GM19025 (cell line): Measurements from ENCODE around the gene RAB4B.
A peak's percentile ranks its signal among the peaks of the same experiment; 100 is the strongest.
"Not testable (repeated sequence)": the region's sequence is repeated elsewhere in the genome, so short reads cannot be mapped to it uniquely, and the experiment has no call there.

ENCODE experiments used
- ATAC-seq: cut with Tn5 transposase; IDR thresholded peaks from one replicate; pipeline ENCODE4 v1.9.1; 2021; ENCODE audit warnings: mild to moderate bottlenecking, low read depth, moderate library complexity; ENCODE audit not compliant: unreplicated experiment

The RAB4B gene

DNA sequence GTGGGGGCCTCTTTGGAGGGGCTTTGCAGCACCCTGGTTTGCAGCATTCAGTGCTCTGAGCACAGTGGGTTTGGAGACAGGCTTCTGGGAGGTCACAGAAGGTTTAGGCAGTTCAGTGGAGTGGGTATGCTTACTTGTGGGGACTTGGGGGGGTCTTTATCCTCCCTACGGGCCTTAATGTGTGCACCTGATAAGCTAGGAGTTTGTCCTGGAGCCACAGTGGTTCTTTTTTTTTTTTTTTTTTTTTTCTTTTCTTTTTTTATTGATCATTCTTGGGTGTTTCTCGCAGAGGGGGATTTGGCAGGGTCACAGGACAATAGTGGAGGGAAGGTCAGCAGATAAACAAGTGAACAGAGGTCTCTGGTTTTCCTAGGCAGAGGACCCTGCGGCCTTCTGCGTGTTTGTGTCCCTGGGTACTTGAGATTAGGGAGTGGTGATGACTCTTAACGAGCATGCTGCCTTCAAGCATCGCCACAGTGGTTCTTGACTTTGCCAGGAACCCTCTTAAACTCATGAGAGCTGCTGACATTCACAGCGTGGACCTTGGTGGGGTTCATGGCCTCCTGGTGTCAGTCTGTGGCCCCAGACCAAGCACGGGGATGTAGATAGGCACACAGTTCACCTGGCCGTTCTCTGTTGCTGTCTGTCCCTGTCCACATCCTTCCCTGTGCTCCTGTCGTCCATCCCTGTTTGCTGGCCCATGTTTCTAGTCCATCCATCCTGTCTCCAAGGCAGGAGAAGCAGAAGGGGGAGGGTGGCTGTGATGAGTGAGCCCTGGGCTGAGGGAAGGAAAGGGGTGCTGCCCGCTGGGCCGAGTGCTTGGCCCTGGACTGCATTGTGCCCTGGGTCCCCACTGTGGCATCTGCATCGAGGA, 23.6 kb downstream of the RAB4B start:
- ATAC-seq, result no peak

DNA sequence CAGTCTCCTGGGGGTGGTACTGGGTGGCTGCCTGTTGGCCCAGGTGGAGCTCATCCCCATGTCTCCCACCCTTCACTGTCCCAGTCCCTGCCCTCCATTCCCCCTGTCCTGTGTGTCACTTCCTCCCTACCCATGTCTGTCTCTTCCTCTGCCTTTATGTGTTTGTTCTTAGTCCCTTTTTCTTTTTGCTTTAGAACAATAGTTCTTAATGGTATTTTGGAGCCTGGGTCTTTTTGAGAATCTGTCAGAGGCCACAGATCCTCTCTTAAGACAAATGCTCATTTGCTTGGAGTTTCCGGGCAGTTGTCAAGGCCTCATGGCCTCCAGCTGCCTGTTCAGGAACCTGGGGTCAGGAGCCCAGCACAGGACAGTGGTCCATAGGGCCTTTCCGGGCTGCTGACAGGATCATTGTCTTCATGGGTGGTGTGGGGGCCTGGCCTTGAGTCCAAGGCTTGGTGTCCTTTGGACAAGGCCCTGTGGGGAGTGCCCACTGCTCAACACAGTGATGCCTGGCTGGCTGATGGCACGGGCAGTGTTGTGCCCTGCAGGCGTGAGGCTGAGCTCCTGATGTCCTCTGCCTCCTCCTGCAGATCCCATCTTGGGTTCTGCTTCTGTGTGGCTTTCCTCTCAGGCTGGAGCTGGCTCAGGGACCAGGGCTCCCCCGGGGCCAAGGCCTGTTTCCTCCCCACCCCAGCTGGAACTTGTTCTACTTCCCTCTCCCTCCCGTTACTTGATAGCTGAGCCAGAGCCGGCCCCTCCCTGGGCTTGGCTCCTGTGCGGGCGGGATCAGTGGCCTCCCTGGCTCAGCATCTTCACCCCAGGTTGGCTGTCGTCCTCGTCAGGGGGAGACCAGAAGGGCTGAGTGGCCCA, 24.5 kb downstream of the RAB4B start:
- ATAC-seq, result no peak

DNA sequence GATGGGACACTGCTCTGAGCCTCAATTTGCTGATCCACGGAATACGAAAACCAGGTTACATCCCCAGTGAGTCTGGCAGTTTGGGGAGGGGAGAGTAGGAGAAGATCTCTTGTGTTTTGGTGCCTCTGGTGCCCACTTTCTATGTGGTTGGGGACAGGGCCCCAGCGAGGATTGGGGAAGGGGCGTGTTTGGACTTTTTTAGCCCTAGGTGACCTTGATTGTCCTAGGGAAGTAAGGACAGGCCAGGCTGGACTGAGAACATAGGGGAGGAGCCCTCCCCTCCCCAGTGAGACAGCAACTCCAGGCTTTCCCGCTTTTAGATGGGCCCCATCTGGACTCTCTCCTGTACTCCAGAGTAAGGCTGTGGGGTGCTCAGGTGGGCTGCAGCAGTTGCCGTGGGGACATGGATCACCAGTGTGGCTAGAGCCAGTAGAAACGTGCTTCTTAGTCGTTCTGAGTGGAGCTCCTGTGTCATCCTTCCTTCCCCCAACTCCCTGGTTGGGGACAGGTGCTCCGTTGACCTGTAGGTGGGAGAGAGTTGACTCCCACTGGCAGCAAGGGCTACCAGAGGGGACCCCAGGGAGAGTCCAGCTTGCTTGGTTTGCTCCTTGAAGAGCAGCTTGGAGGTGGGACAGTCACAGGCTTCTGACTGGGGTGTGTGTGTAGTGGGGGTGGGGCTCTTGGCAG, 25.3 kb downstream of the RAB4B start:
- no peak for ATAC-seq

DNA sequence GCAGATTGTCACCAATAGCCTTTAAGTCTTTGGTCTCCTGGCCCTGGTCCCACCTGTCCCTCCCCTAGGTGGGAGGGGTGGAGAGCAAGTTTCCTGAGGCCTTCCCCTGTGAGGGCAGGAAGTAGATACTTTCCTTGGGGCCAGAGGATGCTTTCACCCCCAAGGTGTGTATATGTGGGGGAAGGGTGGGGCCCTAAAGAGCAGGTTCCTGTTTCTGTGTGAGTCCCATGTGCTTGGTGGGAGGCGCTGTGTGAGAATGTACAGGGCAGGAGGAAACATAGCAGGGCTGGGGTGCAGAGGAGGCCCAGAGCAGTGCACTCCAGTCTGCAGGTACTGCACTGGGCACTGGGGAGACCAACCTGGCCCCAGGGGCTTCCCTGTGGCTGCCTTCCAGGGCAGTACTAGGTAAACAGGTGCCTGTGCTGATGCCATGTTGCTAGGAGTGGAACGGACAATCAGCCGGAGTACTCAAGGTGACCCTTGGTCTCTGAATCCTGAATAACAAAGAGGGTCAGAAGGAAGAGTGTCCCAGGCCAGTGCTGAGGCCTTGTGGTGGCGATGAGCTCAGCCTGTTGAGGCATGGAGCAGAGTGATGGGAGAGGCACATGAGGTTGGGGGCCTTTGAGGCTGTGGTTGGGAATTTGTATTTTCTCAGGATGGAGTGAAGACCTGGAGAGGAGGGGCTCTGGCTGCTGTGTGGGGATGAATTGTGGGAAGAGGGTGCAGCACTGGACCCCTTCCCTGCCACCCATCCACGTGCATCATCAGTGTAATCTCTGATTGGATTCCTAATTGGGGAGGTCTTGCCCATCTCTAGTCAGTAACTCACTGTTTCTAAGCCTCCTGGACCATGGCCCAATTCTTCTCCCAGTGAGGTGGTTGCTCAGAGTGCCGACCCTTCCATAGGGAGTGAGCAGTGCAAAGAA, 26.1 kb downstream of the RAB4B start:
- no peak for ATAC-seq

DNA sequence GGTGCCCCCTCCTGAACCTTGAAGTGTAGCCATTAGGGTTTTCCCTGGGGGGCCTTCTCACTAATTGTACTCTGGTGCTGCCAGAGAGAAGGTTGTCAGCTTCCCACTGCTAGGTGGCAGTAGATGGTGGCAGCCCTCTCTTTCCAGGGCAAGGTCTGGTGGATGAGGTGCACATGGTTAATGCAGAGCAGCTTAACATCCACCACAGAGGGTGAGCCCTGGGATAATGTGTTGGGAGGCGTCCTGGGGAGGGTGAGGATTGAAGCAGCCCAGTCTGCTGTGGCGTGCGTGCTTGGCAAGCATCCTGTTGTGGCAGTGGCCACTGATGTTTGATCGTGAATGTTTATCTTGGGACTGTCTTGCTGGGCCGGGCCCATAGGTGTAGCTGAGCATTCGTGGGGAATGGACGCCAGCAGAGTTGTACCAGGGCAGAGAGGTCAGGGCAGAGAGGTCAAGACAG, 26.8 kb downstream of the RAB4B start:
- ATAC-seq, result no peak

DNA sequence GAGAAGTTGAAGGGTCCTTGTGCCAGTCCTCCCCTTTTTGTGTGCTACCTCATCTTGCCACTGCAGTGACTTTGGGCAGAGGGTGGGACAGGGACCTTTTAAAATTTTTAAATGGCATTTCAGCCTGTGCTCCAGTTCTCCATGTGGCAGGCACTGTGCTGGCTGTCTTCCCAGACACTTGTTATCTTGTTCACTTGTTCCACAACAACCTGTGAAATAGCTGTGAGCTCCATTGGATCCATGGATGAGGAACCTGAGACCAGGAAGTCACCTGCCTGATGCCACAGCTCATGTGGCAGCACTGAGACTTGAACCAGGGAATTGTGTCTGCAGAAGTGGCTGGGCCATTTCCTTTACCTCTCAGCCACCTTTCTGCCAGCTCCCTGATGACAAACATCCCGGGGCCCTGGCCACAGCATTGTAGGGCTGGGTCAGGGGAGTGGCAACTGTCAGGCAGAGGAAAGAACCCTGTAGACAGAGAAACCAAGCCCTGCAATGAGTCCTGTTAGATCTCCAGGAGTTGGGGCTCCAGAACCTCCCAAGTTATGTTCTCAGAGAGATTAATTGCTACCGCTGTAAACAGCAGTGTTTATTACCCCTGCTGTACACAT, 27.3 kb downstream of the RAB4B start:
- no peak for ATAC-seq

DNA sequence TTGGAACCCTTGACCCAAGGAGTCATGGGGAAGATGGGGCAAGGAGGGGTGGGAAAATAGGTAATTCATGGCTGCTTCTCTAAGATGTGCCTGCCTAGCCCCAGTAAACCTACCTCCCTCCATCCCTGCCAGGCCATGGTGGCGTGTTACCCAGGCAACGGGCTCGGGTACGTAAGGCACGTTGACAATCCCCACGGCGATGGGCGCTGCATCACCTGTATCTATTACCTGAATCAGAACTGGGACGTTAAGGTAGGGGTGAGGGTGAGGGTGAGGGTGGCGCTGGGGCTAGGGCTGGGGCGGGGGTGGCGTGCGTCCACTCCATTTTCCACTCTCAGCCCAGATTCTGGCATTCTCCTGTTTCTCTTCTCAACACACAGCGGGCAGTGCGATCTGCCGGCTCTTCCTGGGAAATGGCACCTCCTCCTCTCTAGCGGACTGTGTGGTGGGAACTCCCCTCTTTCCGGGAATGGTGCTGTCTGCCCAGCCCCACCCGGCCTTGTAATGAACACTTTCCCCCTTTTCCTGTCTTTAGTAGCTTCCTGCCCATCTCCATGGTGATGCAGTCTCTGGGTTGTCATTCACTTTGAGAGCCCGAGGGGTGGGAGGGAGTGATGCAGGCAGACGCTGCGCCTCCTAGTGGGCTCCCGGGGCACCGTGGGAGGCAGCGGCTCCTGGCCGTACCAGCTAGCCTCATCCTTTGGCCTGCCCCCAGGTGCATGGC, 28.5 kb downstream of the RAB4B start:
- no peak for ATAC-seq

DNA sequence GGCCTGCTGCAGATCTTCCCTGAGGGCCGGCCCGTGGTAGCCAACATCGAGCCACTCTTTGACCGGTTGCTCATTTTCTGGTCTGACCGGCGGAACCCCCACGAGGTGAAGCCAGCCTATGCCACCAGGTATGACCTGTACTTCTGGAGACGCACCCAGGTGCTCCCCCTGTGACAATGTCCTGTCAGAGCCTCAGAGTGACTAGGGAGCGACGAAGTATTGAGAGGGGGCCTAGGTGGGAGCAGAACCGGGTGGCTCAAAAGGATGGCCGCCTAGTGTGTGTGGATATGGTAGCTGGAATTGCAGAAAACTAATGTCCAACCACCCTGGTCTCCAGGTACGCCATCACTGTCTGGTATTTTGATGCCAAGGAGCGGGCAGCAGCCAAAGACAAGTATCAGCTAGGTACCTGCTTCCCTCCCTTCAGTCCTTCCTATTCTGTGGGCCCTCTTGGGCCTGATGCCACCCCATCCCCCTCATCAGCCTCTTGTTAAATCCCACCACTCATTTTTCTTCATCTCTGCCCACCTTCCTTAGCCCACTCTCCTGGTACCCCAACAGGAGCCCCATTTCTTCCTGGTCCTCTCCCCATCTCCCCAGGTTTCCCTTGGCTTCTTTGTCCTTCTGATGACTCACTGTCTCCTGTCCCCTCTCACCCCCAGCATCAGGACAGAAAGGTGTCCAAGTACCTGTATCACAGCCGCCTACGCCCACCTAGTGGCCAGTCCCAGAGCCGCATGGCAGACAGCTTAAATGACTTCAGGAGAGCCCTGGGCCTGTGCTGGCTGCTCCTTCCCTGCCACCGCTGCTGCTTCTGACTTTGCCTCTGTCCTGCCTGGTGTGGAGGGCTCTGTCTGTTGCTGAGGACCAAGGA, 29.3 kb downstream of the RAB4B start:
- ATAC-seq, result no peak

DNA sequence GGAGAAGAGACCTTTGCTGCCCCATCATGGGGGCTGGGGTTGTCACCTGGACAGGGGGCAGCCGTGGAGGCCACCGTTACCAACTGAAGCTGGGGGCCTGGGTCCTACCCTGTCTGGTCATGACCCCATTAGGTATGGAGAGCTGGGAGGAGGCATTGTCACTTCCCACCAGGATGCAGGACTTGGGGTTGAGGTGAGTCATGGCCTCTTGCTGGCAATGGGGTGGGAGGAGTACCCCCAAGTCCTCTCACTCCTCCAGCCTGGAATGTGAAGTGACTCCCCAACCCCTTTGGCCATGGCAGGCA, 29.9 kb downstream of the RAB4B start:
- no peak for ATAC-seq

DNA sequence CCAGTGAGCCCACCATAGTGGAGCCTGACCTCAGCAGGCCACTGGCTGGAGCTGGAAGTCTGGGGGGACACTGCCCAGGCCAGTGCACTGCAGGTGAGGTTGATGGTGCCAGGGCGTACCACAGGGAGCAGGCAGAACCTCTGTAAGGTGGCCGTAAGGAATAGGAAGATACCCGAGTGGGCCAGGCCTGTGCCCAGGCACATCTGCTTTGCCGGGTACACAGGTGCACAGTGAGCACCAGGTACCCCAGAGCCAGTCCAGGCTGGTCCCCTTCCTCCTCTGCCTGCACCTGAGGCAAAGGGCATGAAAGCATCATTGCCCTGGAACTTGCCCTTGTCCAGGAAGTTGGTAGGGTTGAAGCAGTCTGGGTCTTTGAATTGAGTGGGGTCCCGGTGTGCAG, 30.4 kb downstream of the RAB4B start:
- ATAC-seq, result no peak

DNA sequence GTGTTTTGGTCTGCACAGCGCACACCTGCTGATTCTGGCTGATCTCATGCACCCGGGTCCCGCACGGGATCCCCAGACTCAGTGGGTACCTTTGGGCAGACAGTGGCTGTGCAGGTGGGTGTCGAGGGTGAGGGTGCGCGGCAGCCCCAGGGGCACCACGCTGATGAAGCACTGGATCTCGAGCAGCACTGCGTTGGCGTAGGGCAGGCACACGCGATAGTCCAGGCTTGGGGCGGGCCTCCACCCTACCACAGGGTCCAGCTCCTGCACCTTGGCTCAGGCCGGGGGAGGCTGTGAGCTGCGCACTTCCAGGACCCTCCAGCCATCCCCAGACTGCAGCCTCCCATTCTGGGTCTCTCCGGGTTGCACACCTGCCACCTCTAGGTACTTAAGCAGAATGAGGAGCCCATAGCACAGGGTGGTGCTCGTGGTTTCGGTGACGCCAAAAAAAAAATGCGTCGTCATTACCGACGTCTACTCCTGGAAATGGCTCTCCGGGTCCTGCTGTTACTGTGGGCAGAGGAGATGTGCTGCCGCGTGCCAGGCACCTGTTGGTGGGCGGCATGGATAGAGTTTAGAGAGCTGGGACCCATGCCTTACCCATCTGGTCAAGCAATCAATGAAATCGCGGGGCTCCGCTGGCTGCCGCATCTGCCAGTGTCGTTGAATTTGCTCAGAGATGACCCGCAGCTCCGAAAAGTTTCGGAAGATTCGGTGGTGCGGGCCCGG, 31.5 kb downstream of the RAB4B start:
- no peak for ATAC-seq

DNA sequence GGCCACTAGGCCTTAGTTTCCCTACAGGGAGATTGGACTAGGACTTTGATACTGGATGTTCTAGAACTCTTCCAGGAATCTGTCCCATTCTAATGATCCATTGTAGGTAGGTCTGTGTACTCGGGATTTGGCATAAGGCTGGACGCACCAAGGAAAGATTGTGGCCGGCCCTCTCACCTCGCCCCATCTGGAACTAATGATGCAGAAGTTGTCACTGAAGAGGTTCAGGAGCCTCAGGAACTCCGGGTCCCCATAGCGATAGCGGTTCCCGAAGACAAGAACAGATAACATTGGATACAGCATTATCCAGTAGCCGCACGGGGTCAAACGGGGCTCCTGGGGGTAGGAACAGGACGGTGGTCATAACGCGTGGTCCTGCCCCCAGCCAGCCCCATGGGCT, 32.1 kb downstream of the RAB4B start:
- no peak for ATAC-seq

DNA sequence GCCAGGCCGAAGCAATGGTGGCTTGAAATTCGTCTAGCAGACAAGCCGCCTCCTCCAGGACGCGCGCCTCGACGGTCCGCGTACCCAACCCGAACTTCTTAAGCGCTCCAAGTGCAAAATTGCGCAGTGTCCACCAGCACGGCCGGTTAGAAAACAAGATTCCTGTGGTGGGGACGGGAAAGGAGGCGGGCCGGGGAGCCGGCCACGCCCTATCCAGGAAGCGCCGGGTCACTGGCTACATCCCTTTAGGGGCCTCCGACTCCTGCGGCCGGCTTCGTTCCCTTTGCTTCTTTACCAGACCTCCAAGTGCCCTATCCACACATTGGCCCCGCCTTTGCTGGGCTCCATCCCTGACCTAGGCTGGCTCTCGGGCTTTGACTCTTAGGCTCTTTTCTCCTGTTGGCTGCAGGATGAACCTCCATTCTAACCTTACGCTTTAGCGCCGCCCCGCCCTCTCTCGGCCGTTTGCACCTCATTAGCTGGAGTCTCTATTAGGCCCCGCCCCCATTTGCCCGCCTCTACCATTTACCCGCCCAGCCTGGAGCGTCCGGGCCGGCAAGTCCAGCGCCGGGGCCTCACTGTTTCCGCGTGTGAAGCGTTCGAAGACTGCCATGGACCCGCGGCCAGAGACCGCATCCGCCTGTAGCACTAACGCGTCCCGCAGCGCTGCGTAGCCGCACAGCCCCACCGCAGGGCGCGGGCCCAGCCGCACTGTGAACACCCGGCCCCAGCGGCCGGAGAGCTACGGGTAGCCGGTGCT, 32.8 kb downstream of the RAB4B start:
- peak; percentile 62 for ATAC-seq

DNA sequence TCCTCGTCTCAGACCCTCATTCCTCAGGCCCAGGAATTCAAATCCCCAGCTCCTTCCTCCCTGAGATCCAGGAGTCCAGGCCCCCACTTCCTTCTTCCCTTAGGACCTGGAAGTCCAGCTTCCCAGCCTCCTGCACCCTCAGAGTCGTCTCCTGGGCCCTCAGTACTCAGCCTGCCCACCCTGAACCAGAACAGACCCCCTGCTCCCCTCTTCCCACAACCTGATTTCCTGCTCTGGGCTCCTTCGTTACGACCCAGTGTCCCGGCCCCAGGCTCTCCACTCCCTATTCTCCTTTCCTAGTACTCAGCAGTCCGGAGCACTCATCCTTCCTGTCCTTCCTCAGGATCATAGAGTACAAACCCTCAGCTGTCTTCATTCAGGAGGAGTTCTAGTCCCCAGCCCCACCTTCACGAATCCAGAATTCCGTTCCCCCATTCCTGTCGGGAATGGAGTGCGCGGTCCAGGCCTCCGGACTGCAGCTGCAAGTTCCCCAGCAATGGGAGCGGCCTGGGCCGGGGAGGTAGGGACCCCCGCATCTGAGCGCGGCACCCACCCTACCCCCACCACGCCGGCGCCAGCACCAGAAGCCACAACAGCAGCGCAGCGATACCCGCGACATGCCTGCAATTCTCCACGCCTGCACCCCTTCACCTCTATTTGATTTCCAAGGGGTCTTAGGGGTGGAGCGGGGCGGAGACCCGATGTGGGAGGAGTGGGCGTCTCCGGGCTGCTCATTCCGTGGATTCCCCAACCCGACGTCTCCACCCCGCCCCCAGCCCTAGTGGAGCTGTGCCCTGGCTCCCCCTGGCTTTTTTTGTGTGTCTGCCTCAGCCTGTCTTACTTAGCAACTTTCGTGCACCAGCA, 33.7 kb downstream of the RAB4B start:
- ATAC-seq, result no peak

DNA sequence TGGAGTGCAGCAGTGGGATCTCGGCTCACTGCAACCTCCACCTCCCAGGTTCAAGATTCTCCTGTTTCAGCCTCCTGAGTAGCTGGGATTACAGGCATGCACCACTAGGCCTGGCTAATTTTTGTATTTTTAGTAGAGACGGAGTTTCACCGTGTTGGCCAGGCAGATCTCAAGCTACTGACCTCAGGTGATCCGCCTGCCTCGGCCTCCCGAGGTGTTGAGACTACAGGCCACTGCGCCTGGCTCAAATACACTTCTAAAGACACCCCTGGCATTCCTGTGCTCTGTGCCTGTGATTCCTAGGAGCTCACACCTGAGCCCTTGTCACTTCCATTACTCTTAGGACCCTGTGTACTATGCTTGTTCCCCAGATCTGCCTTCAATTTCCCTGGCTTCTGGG, 34.5 kb downstream of the RAB4B start:
- not testable (repeated sequence) for ATAC-seq

DNA sequence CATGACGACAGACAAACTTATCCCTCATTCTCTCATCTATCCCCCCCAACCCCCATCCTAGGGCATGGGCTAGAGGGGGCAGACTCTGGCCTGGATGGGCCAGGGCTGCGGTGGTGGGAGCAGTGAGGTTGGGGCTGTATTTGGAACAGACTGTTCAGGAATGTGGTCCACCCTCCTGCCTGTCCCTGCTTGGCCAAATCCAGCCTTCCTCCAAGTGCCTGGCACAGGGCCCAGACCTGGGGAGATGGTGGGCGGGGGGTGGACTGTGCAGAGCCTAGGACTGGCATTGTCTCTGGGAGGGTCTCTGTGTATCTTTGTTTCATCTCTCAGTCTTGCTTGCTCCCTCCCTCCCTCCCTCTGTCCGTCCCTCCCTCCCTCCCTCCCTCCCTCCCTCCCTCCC, 35.1 kb downstream of the RAB4B start:
- no peak for ATAC-seq
